GM06990 (cell line): Measurements from ENCODE around the gene ARID5B.

Experiments
- DNase-seq: peaks from one replicate; pipeline ENCODE4 v3.0.0-alpha.2; 2011; ENCODE audit not compliant: insufficient read length; ENCODE audit errors: extremely low read depth
- H3K27me3 ChIP-seq: replicated peaks from 2 replicates; pipeline ENCODE4 v1.6.0; 2011; ENCODE audit warnings: low read length; ENCODE audit not compliant: control insufficient read depth, insufficient read depth
- H3K36me3 ChIP-seq: 2 replicates; pipeline ENCODE4 v1.5.1; 2011; ENCODE audit warnings: low read length; ENCODE audit not compliant: control insufficient read depth, insufficient read depth
- H3K4me3 ChIP-seq: replicated peaks from 2 replicates; pipeline ENCODE4 v1.5.1; 2011; ENCODE audit warnings: low read depth, mild to moderate bottlenecking, control low read depth, low read length
- TF ChIP-seq, protein P1 (sequence below): IDR thresholded peaks from 2 replicates; pipeline ENCODE4 v1.5.1; 2011; ENCODE audit warnings: low read length, control low read depth, mild to moderate bottlenecking, inconsistent platforms; ENCODE audit not compliant: insufficient read depth, poor library complexity, severe bottlenecking

The ARID5B gene

DNA sequence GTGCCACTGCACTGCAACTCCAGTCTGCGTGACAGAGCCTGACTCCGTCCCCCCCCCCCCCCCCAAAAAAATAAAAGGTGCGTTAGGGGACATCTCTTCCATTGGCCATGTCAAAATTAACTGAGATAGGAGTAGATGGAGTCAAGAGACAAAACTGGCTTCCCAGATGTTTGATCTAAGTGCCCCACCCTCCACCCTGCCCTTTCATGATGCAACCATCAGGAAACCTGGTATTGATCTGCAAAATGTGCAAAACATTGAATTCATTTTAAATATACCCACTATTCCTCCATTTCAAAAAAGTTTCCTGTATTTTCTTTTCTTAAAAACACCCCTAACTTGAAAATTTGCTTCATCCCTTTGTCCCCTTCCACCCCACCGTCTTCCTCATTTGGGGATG lies 17.5 kb downstream of the ARID5B start:
- TF ChIP-seq, protein P1, sequence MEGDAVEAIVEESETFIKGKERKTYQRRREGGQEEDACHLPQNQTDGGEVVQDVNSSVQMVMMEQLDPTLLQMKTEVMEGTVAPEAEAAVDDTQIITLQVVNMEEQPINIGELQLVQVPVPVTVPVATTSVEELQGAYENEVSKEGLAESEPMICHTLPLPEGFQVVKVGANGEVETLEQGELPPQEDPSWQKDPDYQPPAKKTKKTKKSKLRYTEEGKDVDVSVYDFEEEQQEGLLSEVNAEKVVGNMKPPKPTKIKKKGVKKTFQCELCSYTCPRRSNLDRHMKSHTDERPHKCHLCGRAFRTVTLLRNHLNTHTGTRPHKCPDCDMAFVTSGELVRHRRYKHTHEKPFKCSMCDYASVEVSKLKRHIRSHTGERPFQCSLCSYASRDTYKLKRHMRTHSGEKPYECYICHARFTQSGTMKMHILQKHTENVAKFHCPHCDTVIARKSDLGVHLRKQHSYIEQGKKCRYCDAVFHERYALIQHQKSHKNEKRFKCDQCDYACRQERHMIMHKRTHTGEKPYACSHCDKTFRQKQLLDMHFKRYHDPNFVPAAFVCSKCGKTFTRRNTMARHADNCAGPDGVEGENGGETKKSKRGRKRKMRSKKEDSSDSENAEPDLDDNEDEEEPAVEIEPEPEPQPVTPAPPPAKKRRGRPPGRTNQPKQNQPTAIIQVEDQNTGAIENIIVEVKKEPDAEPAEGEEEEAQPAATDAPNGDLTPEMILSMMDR = no peak
- no peak overlapping the region for H3K4me3 ChIP-seq
- H3K27me3 ChIP-seq = no peaks in the 10 kb centered on the region
- peaks cover 7% of the 10 kb centered on the region for H3K36me3 ChIP-seq
- DNase-seq = no peak

DNA sequence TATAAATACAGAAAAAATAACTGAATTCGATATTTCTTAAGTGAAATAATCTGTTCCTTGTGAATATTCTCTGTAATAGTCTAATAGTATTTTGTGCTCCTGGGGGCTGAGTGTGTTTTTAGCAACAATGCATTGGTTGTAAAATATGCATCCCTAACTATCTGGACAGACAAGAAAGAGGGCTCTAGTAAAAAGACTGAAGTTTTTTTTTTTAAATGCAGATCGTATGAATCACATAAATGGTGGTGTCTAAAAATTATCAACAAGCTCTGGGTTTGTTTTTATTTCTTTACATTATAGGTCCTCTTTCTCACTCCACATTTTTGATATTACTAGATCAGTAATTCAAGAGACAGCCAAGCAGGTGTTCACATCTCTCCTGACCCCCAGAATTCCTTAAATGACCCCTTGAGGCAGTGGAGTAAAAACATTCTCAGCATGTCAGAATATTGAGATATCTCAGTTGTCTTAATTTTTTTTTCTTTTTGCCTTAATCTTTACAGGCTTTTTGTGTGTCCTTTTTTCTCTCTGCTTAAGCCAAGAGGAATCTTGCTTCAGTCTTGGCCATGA lies 18.2 kb downstream of the ARID5B start:
- no peak for DNase-seq
- Histone ChIP-seq H3K36me3 (peaks cover 6% of the 10 kb centered on the region), H3K27me3 (no peaks in the 10 kb centered on the region), H3K4me3 (no peak overlapping the region)
- TF ChIP-seq, protein P1 = no peak

DNA sequence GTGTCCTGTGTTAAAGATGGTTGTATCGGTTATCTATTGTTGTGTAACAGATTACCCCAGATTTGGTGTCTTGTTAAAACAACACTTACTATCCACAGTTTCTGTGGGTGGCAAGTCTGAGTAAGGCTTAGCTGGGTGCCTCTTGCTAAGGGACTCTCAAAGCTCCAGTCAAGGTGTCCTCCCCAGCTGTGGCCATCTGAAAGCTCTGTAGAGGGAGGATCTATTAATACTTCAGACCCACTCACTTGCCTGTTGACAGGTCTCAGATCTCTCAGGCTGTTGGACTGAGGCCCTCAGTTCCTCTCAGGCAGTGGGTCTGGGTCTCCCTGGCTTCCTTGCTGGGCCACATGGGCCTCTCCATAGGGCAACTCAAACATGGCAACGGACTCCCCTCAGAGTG lies 19.6 kb downstream of the ARID5B start:
- DNase-seq = no peak
- TF ChIP-seq, protein P1 = no peak
- Histone ChIP-seq H3K36me3 (peaks cover 3% of the 10 kb centered on the region), H3K27me3 (no peaks in the 10 kb centered on the region), H3K4me3 (no peak overlapping the region)

DNA sequence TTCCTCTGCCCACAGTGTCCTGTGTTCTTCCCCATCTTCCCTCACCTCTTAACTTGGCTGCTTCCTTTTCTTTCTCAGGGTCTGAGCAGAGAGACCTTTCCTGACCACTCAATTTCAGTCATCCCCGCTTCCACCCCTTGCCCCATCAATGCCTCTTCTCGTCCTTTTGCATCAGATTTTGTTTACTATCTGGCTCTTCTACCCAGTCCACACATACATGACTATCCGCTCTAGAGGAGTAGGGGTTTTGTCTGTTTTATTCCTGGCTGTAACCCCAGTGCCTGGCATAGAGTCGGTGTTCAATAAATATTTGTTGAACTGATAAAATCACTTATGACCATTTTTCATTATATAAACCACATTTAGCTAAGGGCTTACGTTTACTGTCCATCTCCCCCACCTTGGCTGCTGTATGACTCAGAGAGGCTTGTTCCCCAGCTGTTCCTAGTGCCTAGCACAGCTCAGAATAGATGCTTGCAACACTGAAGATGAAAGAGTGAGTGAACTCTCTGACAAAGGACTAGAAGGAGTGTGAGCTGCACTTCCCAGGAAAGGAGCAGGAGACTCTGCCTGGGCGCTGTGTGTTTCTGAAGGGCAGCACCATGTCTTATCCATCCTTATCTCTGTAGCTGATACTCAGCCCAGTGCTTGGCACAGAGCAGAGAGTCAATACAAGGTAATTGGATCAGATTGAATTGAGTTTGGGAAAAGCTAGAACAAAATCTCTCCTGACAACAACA lies 21.9 kb downstream of the ARID5B start:
- DNase-seq = no peak
- H3K27me3 ChIP-seq = no peaks in the 10 kb centered on the region
- no peak overlapping the region for H3K4me3 ChIP-seq
- H3K36me3 ChIP-seq = peaks cover 3% of the 10 kb centered on the region
- TF ChIP-seq, protein P1 = no peak

DNA sequence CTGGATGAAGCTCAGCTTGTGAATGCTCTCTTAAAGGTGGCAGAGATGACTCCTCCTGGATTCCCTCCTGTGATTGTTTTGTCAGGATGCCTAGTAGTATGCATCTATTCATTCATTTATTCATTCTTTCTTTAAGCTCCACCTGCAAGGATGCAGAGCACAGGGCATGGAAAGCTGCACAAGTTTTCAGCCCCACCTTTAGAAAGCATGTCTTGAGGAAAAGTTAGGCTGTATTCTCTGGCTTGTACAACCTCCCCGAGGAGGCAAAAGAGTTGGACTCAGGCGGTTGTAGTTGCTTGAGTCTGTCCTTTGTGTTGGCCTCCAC lies 22.4 kb downstream of the ARID5B start:
- no peaks in the 10 kb centered on the region for H3K27me3 ChIP-seq
- TF ChIP-seq, protein P1 = no peak
- H3K4me3 ChIP-seq = no peak overlapping the region
- peaks cover 3% of the 10 kb centered on the region for H3K36me3 ChIP-seq
- DNase-seq = no peak
